B cell (primary cell): ENCODE data around the gene PLIN5. TPM values are rescaled to one million over a fixed set of nuclear protein-coding genes. Genes with fewer than 3 reads are reported as not detected.

Experiments
- ATAC-seq: fragments of 200-7000 bp; cut with Tn5 transposase; one replicate; pipeline ENCODE4 v1.10.0; 2021; ENCODE audit warnings: low read depth, mild to moderate bottlenecking, moderate number of reproducible peaks, moderate library complexity
- CTCF ChIA-PET: fragments of 350-600 bp; sonication (Branson Sonifier 250); formaldehyde crosslinking; loops from one replicate; lab custom pipeline; 2021; ENCODE audit warnings: antibody characterized with exemption, inconsistent platforms; lab: Charles Lee
- POLR2A ChIA-PET: fragments of 350-600 bp; sonication (Branson Sonifier 250); formaldehyde crosslinking; loops from one replicate; lab custom pipeline; 2021; ENCODE audit warnings: antibody characterized with exemption; lab: Charles Lee
- DNase-seq: peaks from one replicate; pipeline ENCODE4 v3.0.0; 2013
- H2AFZ ChIP-seq: 2 replicates; pipeline ENCODE4 v1.6.1; 2012; ENCODE audit warnings: mild to moderate bottlenecking, low read depth, low read length; ENCODE audit not compliant: insufficient read depth, poor library complexity, severe bottlenecking
- H3K27ac ChIP-seq, 2 donors: 1 replicate in 1 of 2; 2 replicates in 1 of 2; pipeline ENCODE4 v1.5.1; 2012 to 2013; ENCODE audit warnings: low read length in 2 of 2, mild to moderate bottlenecking in 2 of 2, moderate library complexity in 1 of 2
- H3K27me3 ChIP-seq, 4 experiments: fragments of 200-600 bp in 1 of 4; sonication (generic) in 1 of 4; replicated peaks in 1 of 4; 1 replicate in 2 of 4; 2 replicates in 2 of 4; pipeline versions ENCODE4 v1.6.1 to v1.7.0; 2013 to 2016; ENCODE audit warnings: low read length in 3 of 4, mild to moderate bottlenecking in 2 of 4, mixed read lengths in 1 of 4, moderate library complexity in 1 of 4; ENCODE audit not compliant: insufficient read depth in 4 of 4, control insufficient read depth in 3 of 4; ENCODE audit errors: control extremely low read depth in 1 of 4
- H3K36me3 ChIP-seq, 2 experiments: replicated peaks in 1 of 2; 1 replicate in 1 of 2; 2 replicates in 1 of 2; pipeline versions ENCODE4 v1.6.1 to v1.7.1; 2013; ENCODE audit warnings: low read length in 1 of 2; ENCODE audit not compliant: insufficient read depth in 2 of 2, control insufficient read depth in 1 of 2; ENCODE audit errors: control extremely low read depth in 1 of 2, extremely low read depth in 1 of 2
- H3K4me1 ChIP-seq, 2 donors: fragments of 200-600 bp in 1 of 2; sonication (generic) in 1 of 2; 1 replicate in 1 of 2; 2 replicates in 1 of 2; pipeline versions ENCODE4 v1.5.1 to v1.6.1; 2013 to 2017; ENCODE audit warnings: low read length in 2 of 2; ENCODE audit not compliant: control insufficient read depth in 2 of 2, insufficient read depth in 2 of 2
- H3K4me2 ChIP-seq: replicated peaks from 2 replicates; pipeline ENCODE3; 2012; ENCODE audit warnings: mild to moderate bottlenecking, low read depth, low read length; ENCODE audit not compliant: poor library complexity, severe bottlenecking
- H3K4me3 ChIP-seq, 5 experiments: fragments of 200-600 bp in 1 of 5; sonication (generic) in 1 of 5; 1 replicate in 3 of 5; 2 replicates in 2 of 5; pipeline versions ENCODE4 v1.5.1 to v1.7.0; 2011 to 2016; ENCODE audit warnings: low read length in 4 of 5, mild to moderate bottlenecking in 4 of 5, low read depth in 2 of 5, control low read depth in 1 of 5, moderate library complexity in 1 of 5; ENCODE audit not compliant: insufficient read depth in 1 of 5; ENCODE audit errors: control extremely low read depth in 1 of 5, extremely low read depth in 1 of 5
- H3K79me2 ChIP-seq: fragments of 200-600 bp; sonication (generic); one replicate; pipeline ENCODE4 v1.6.0; 2016; ENCODE audit warnings: low read length; ENCODE audit not compliant: control insufficient read depth, insufficient read depth
- H3K9ac ChIP-seq: fragments of 200-600 bp; sonication (generic); 2 replicates; pipeline ENCODE4 v1.6.1; 2017; ENCODE audit warnings: mild to moderate bottlenecking, low read length, moderate library complexity
- H3K9me3 ChIP-seq, 3 donors: one replicate each; pipeline versions ENCODE4 v1.6.1 to v1.7.1; 2013; ENCODE audit warnings: low read length in 2 of 3; ENCODE audit not compliant: control insufficient read depth in 2 of 3, insufficient read depth in 1 of 3; ENCODE audit errors: control extremely low read depth in 1 of 3
- H4K20me1 ChIP-seq: 2 replicates; pipeline ENCODE4 v1.6.0; 2012; ENCODE audit warnings: mild to moderate bottlenecking, low read length; ENCODE audit not compliant: insufficient read depth, control insufficient read depth, poor library complexity, severe bottlenecking
- H3K27ac Mint-ChIP-seq: one replicate; pipeline ENCODE4 v1.8.0; 2021; ENCODE audit warnings: mixed read lengths
- H3K27me3 Mint-ChIP-seq: one replicate; pipeline ENCODE4 v1.8.0; 2021; ENCODE audit warnings: mixed read lengths
- H3K4me1 Mint-ChIP-seq: one replicate; pipeline ENCODE4 v1.8.0; 2021; ENCODE audit warnings: mixed read lengths
- H3K4me3 Mint-ChIP-seq: one replicate; pipeline ENCODE4 v1.8.0; 2021; ENCODE audit warnings: mixed read lengths
- H3K9me3 Mint-ChIP-seq: one replicate; pipeline ENCODE4 v1.8.0; 2022; ENCODE audit warnings: mixed read lengths; ENCODE audit not compliant: insufficient read depth
- EZH2 ChIP-seq: IDR thresholded peaks from 2 replicates; pipeline ENCODE4 v1.6.1; 2012; ENCODE audit warnings: borderline replicate concordance, low read depth, mild to moderate bottlenecking, moderate library complexity, low read length; ENCODE audit not compliant: insufficient read depth, poor library complexity, severe bottlenecking
- WGBS: methylation state at CpG from one replicate; pipeline ENCODE4 v1.1.5; 2013; ENCODE audit warnings: missing lambda C conversion rate; ENCODE audit not compliant: insufficient coverage; 5-methylcytosine and 5-hydroxymethylcytosine counted together
- intact Hi-C: fragments of 100-400 bp; cut with micrococcal nuclease; formaldehyde crosslinking; loops from one replicate; pipeline ENCODE4 v1.10.0; 2022
- polyA plus RNA-seq: library from polyadenylated mRNA; depleted of rRNA; stranded (reverse); fragments of >200 nt; gene quantifications from 2 replicates; pipeline ENCODE4 v1.2.3, GENCODE V29; 2012
- total RNA-seq, 2 donors: library from RNA; stranded (reverse); fragments of 120-200 nt in 1 of 2; gene quantifications; 1 replicate in 1 of 2; 2 replicates in 1 of 2; pipeline versions ENCODE4 v1.2.3 to v1.2.4, GENCODE V29; 2013 to 2022
- TF ChIP-seq, protein P1 (sequence below): fragments of 200-600 bp; IDR thresholded peaks from one replicate; pipeline ENCODE4 v1.8.0; 2022; ENCODE audit warnings: antibody characterized with exemption, mild to moderate bottlenecking

PLIN5 gene
- total and polyA plus RNA-seq, 2 donors (not counting 1 experiment from before 2014, with no cell fraction given): 0.15 to 0.27 TPM

DNA sequence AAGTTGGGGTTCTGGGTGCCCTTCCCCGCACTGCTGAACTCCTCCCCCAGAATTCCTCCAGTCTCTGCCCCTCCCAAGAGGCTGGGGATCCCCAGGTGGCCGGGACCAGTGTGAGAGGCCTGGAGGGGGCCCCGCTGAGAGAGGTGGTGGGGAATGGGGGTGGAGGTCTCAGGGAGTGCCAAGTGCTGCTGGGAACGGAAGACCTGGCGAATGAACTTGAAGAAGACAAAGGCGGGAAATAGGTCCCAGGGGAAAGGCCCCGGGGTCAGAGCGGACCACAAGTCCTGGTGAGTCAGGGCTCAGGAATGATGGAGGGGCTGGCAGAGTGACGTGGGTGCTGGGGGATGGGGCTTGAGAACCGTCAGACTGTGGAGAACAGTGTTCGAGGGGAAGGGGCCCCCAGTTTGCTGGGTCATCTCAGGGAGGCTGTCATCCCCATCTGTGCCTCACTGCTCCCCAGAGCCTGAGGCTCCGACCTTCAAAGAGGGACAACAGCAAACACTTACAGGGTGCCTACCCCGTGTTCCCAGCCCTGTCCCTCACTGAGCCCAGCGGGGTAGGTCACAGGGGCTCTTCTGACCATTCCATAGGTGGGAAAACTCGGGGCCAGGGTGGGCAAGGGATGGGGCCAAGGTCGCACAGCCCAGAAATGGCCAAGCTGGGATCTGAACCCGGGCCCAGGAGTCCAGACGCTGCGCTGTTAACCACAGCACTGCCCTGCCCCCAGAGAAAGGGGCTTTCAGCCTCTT is 40.4 kb upstream of the PLIN5 start:
- DNase-seq (no peak), ATAC-seq (no peak)
- intact Hi-C loops: loop anchor here (1.0 kb wide), 1 partner anchor 61 kb away; no protein-coding TSS in a partner anchor
- no peaks in the 10 kb centered on the region for H4K20me1 ChIP-seq
- peaks cover 0 to 11% (median 0%) of the 10 kb centered on the region in 3 donors for H3K9me3 ChIP-seq
- H3K27me3 ChIP-seq: peaks cover 0 to 48% (median 21%) of the 10 kb centered on the region in 4 experiments
- H3K27ac ChIP-seq: no peak overlapping the region
- H3K27ac Mint-ChIP-seq: no peak overlapping the region
- H3K4me1 Mint-ChIP-seq: no peaks in the 10 kb centered on the region
- no peaks in the 10 kb centered on the region for H3K4me1 ChIP-seq
- 34% methylated on average over 16 of the region's 19 CpGs for WGBS
- H3K4me3 Mint-ChIP-seq: no peak overlapping the region
- TF ChIP-seq, protein P1, sequence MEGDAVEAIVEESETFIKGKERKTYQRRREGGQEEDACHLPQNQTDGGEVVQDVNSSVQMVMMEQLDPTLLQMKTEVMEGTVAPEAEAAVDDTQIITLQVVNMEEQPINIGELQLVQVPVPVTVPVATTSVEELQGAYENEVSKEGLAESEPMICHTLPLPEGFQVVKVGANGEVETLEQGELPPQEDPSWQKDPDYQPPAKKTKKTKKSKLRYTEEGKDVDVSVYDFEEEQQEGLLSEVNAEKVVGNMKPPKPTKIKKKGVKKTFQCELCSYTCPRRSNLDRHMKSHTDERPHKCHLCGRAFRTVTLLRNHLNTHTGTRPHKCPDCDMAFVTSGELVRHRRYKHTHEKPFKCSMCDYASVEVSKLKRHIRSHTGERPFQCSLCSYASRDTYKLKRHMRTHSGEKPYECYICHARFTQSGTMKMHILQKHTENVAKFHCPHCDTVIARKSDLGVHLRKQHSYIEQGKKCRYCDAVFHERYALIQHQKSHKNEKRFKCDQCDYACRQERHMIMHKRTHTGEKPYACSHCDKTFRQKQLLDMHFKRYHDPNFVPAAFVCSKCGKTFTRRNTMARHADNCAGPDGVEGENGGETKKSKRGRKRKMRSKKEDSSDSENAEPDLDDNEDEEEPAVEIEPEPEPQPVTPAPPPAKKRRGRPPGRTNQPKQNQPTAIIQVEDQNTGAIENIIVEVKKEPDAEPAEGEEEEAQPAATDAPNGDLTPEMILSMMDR: no peak
- TF ChIP-seq EZH2: no peak
- no peaks in the 10 kb centered on the region for H3K36me3 ChIP-seq
- POLR2A ChIA-PET: no interaction called here
- no peak overlapping the region for H3K4me2 ChIP-seq
- no peaks in the 10 kb centered on the region for H3K9me3 Mint-ChIP-seq
- H3K79me2 ChIP-seq: no peaks in the 10 kb centered on the region
- H3K27me3 Mint-ChIP-seq: peaks cover 36% of the 10 kb centered on the region
- no peak overlapping the region for H2AFZ ChIP-seq
- no peak overlapping the region for H3K4me3 ChIP-seq
- no peak overlapping the region for H3K9ac ChIP-seq
- CTCF ChIA-PET: interaction anchor here (0.6 to 4.2 kb wide), 6 partner anchors 9 to 433 kb away, joined by 3 to 51 read pairs (median 7); partner anchors contain the start of gene SEMA6B

DNA sequence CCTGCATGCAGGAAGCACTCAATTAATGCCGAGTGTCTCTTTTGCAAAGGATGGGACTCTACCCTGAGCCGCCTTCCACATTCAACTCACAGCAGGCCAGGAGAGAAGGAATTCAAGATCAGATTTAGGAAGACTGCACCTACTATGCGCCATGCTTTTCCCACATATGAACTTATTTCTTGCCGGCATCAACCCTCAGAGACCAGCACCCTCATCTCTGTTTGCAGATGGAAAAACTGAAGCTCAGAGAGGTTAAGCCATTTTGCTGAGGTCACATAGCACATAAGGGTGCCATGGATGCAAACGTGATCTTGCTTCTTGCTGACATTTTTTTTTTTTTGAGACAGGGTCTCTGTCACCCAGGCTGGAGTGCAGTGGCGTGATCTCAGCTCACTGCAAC is 38.7 kb upstream of the PLIN5 start:
- Mint-ChIP-seq H3K9me3 (no peaks in the 10 kb centered on the region), H3K4me1 (no peaks in the 10 kb centered on the region), H3K27me3 (peaks cover 29% of the 10 kb centered on the region), H3K27ac (no peak overlapping the region), H3K4me3 (no peak overlapping the region)
- Histone ChIP-seq H4K20me1 (no peaks in the 10 kb centered on the region), H3K36me3 (no peaks in the 10 kb centered on the region), H3K79me2 (no peaks in the 10 kb centered on the region), H3K9ac (no peak overlapping the region), H3K4me2 (no peak overlapping the region), H3K27me3 (peaks cover 0 to 30% (median 11%) of the 10 kb centered on the region in 4 experiments), H3K4me1 (no peaks in the 10 kb centered on the region), H3K4me3 (no peak overlapping the region), H2AFZ (no peak overlapping the region), H3K27ac (no peak overlapping the region), H3K9me3 (peaks cover 0 to 6% (median 0%) of the 10 kb centered on the region in 3 donors)
- ATAC-seq (no peak), DNase-seq (no peak)
- CTCF ChIA-PET: interaction anchor here (0.6 to 1.7 kb wide), 4 partner anchors 60 to 1507 kb away, joined by 3 to 6 read pairs (median 4); no protein-coding TSS in a partner anchor
- intact Hi-C loops: no loop called here
- POLR2A ChIA-PET: no interaction called here
- TF ChIP-seq, protein P1: no peak
- no peak for TF ChIP-seq EZH2
- 74% methylated on average over 4 of the region's 6 CpGs for WGBS
